Measurements from ENCODE around the gene FOXA1.

The FOXA1 gene

DNA sequence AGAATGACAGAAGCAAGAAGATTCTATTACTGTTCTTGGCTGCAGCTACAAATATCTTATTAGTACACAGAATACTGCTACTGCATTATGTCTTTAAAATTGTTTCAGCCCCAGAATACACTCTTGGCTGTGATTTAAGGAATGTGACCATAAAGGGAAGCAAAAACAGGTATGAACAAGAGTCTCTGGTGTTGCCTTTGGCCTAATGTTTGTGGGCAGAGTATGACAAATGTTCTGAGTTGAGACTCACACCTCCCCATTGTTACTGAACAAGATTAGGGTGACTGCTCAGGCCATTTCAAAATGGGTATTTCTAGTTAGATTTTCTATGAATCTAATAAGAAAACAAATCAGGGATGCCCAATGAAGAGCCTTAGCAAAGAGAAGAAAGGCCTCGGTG lies 28.9 kb upstream of the FOXA1 start (continued):
- no peak for TF ChIP-seq ZXDB (tag by site-specific recombination; IDR thresholded peaks at IDR 0.05)
- TF ChIP-seq, protein P1, sequence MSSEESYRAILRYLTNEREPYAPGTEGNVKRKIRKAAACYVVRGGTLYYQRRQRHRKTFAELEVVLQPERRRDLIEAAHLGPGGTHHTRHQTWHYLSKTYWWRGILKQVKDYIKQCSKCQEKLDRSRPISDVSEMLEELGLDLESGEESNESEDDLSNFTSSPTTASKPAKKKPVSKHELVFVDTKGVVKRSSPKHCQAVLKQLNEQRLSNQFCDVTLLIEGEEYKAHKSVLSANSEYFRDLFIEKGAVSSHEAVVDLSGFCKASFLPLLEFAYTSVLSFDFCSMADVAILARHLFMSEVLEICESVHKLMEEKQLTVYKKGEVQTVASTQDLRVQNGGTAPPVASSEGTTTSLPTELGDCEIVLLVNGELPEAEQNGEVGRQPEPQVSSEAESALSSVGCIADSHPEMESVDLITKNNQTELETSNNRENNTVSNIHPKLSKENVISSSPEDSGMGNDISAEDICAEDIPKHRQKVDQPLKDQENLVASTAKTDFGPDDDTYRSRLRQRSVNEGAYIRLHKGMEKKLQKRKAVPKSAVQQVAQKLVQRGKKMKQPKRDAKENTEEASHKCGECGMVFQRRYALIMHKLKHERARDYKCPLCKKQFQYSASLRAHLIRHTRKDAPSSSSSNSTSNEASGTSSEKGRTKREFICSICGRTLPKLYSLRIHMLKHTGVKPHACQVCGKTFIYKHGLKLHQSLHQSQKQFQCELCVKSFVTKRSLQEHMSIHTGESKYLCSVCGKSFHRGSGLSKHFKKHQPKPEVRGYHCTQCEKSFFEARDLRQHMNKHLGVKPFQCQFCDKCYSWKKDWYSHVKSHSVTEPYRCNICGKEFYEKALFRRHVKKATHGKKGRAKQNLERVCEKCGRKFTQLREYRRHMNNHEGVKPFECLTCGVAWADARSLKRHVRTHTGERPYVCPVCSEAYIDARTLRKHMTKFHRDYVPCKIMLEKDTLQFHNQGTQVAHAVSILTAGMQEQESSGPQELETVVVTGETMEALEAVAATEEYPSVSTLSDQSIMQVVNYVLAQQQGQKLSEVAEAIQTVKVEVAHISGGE (tag by site-specific recombination; conservative IDR thresholded peaks at IDR 0.05; ENCODE audit: low read depth), result no peak

DNA sequence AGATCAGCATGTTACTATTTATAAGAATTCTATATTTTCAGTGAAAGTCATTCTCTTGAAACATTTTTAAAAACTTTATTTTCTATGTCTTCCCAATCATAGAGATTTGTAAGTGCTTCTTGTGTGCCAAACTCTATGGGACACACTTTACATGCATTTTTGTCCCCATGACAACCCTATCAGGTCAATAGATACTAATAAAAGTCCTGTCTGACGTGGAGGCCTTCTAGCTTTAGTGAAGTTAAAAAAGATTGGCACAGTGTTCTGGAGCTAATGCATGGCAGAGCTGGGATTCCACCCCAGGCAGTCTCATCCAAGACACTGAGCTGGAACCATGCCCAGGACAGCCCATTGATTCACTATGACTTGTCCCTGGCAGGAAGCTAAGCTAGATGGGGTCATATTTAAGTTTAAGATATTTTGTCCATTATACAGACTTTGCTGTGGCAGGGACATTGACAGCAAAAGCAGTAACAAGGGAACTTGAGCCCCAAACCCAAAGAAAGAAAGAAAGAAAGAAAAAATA lies 28.4 kb upstream of the FOXA1 start:
- ChIA-PET POLR2A (no interaction called here), CTCF (interaction anchor here (0.6 to 0.8 kb wide), 2 partner anchors 40 to 1102 kb away, joined by 3 to 4 read pairs; no protein-coding TSS in a partner anchor)
- no peaks in the 10 kb centered on the region for H3K36me3 ChIP-seq (ENCODE audit: control insufficient read depth in 2 of 2, insufficient read depth in 1 of 2, low read length in 2 of 2)
- H3K27ac ChIP-seq (ENCODE audit: extremely low read depth, low read depth, low read length), result no peak overlapping the region
- no peaks in the 10 kb centered on the region for H3K4me1 ChIP-seq (ENCODE audit: control insufficient read depth, insufficient read depth, low read length)
- H3K4me3 ChIP-seq (ENCODE audit: low read depth, low read length), result no peak overlapping the region
- no peaks in the 10 kb centered on the region for H3K9me3 ChIP-seq (ENCODE audit: control insufficient read depth, insufficient read depth, low read depth, low read length)
- no peak for TF ChIP-seq SP2 (tag by site-specific recombination; IDR thresholded peaks at IDR 0.05)
- no peak for TF ChIP-seq ZSCAN23 (tag by site-specific recombination; IDR thresholded peaks at IDR 0.05)
- TF ChIP-seq, protein P2, sequence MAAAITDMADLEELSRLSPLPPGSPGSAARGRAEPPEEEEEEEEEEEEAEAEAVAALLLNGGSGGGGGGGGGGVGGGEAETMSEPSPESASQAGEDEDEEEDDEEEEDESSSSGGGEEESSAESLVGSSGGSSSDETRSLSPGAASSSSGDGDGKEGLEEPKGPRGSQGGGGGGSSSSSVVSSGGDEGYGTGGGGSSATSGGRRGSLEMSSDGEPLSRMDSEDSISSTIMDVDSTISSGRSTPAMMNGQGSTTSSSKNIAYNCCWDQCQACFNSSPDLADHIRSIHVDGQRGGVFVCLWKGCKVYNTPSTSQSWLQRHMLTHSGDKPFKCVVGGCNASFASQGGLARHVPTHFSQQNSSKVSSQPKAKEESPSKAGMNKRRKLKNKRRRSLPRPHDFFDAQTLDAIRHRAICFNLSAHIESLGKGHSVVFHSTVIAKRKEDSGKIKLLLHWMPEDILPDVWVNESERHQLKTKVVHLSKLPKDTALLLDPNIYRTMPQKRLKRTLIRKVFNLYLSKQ (tag by site-specific recombination; IDR thresholded peaks at IDR 0.05; ENCODE audit: borderline replicate concordance), result no peak
- TF ChIP-seq RBAK (tag by site-specific recombination; IDR thresholded peaks at IDR 0.05), result no peak
- TF ChIP-seq FEZF1 (tag by site-specific recombination; IDR thresholded peaks at IDR 0.05), result no peak
- TF ChIP-seq TRIM28 (IDR thresholded peaks at IDR 0.05; ENCODE audit: borderline replicate concordance, low read length), result no peak
- TF ChIP-seq ZNF677 (tag by site-specific recombination; IDR thresholded peaks at IDR 0.05), result no peak
- no peak for TF ChIP-seq ZNF792 (tag by site-specific recombination; IDR thresholded peaks at IDR 0.05)
- no peak for TF ChIP-seq ZNF558 (tag by site-specific recombination; IDR thresholded peaks at IDR 0.05)
- TF ChIP-seq ZBTB7A (tag by site-specific recombination; IDR thresholded peaks at IDR 0.05; ENCODE audit: low read depth), result no peak
- no peak for TF ChIP-seq ZNF670 (tag by site-specific recombination; IDR thresholded peaks at IDR 0.05; ENCODE audit: low read depth)
- TF ChIP-seq ZNF302 (tag by site-specific recombination; IDR thresholded peaks at IDR 0.05; ENCODE audit: low read depth), result no peak
- TF ChIP-seq GLI2 (tag by site-specific recombination; IDR thresholded peaks at IDR 0.05; ENCODE audit: borderline replicate concordance, low read depth), result no peak

DNA sequence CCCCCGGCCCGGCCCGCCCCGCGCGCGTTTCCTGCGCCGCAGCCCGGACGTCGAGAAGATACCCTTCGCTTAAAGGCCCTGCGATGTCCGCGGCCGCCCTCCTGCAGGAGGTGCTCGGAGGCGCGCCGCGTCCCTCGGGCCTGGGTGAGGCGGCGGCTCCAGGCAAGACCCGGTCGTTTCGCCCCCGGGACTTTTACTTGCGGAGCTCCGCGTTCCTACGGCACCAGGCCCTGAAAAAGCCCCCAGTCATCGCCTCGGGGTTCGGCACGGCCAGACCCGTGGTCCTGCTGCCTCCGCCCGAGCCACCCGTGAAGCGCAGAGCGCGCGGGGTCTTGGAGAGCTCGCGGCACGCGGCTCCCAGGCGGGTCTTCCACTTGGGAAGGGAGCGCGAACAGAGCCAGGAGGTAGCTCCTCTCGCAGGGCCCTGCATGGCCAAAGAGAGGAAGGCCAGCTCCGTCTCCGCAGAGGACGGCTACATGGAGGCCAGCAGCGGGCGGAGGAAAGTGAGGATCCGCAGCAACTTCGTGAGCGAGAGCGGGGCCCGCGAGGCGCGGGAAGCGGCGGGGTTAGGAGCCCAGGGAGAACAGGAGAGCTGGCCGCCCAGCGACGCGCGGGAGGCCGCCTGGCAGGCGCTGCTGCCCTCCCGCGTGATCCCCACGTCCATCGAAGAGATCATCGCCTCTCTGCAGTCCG lies 27.3 kb upstream of the FOXA1 start:
- ChIA-PET POLR2A (no interaction called here), CTCF (no interaction called here)
- Histone ChIP-seq H3K36me3 (ENCODE audit: control insufficient read depth in 2 of 2, insufficient read depth in 1 of 2, low read length in 2 of 2) (no peaks in the 10 kb centered on the region), H3K27ac (ENCODE audit: extremely low read depth, low read depth, low read length) (no peak overlapping the region), H3K4me1 (ENCODE audit: control insufficient read depth, insufficient read depth, low read length) (no peaks in the 10 kb centered on the region), H3K9me3 (ENCODE audit: control insufficient read depth, insufficient read depth, low read depth, low read length) (no peaks in the 10 kb centered on the region), H3K4me3 (ENCODE audit: low read depth, low read length) (no peak overlapping the region)
- TF ChIP-seq, protein P3, sequence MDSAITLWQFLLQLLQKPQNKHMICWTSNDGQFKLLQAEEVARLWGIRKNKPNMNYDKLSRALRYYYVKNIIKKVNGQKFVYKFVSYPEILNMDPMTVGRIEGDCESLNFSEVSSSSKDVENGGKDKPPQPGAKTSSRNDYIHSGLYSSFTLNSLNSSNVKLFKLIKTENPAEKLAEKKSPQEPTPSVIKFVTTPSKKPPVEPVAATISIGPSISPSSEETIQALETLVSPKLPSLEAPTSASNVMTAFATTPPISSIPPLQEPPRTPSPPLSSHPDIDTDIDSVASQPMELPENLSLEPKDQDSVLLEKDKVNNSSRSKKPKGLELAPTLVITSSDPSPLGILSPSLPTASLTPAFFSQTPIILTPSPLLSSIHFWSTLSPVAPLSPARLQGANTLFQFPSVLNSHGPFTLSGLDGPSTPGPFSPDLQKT (IDR thresholded peaks at IDR 0.05; ENCODE audit: borderline replicate concordance, low read depth, low read length), result no peak
- TF ChIP-seq ZFP41 (tag by site-specific recombination; IDR thresholded peaks at IDR 0.05; ENCODE audit: borderline replicate concordance) (no peak), ZNF529 (tag by site-specific recombination; IDR thresholded peaks at IDR 0.05; ENCODE audit: insufficient replicate concordance) (no peak), ZNF571 (tag by site-specific recombination; IDR thresholded peaks at IDR 0.05) (no peak), ZNF76 (tag by site-specific recombination; IDR thresholded peaks at IDR 0.05; ENCODE audit: borderline replicate concordance, low read depth) (no peak)
- TF ChIP-seq, protein P4, sequence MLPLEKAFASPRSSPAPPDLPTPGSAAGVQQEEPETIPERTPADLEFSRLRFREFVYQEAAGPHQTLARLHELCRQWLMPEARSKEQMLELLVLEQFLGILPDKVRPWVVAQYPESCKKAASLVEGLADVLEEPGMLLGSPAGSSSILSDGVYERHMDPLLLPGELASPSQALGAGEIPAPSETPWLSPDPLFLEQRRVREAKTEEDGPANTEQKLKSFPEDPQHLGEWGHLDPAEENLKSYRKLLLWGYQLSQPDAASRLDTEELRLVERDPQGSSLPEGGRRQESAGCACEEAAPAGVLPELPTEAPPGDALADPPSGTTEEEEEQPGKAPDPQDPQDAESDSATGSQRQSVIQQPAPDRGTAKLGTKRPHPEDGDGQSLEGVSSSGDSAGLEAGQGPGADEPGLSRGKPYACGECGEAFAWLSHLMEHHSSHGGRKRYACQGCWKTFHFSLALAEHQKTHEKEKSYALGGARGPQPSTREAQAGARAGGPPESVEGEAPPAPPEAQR (tag by site-specific recombination; IDR thresholded peaks at IDR 0.05), result no peak
